GM21423 (cell line): Measurements from ENCODE around the gene PHLDA3.
"Not testable (repeated sequence)": the region's sequence is repeated elsewhere in the genome, so short reads cannot be mapped to it uniquely, and the experiment has no call there.

ENCODE experiments used
- ATAC-seq: cut with Tn5 transposase; IDR thresholded peaks from one replicate; pipeline ENCODE4 v1.9.1; 2021; ENCODE audit warnings: mild to moderate bottlenecking, moderate library complexity; ENCODE audit not compliant: unreplicated experiment

Gene PHLDA3

GRCh38 chr1:201488830-201489589, 20.0 kb upstream of the PHLDA3 start:
- no peak for ATAC-seq

- no peak for ATAC-seq
These were observed 18.8 kb upstream of the PHLDA3 start for GRCh38 chr1:201487742-201488141.

GRCh38 chr1:201486187-201486586, 17.2 kb upstream of the PHLDA3 start:
- no peak for ATAC-seq

- no peak for ATAC-seq
These were observed 16.3 kb upstream of the PHLDA3 start for GRCh38 chr1:201485184-201485774.

GRCh38 chr1:201483373-201483949, 14.5 kb upstream of the PHLDA3 start:
- ATAC-seq: no peak

- ATAC-seq: no peak
These were observed 13.8 kb upstream of the PHLDA3 start for GRCh38 chr1:201482755-201483154.

- peak; percentile 75 for ATAC-seq
These were observed 12.9 kb upstream of the PHLDA3 start for GRCh38 chr1:201481761-201482493.

GRCh38 chr1:201481004-201481380, 12.0 kb upstream of the PHLDA3 start:
- ATAC-seq: no peak

GRCh38 chr1:201480231-201481003, 11.4 kb upstream of the PHLDA3 start:
- peak; percentile 67 for ATAC-seq

GRCh38 chr1:201479201-201479730, 10.3 kb upstream of the PHLDA3 start:
- no peak for ATAC-seq

GRCh38 chr1:201478666-201479065, 9.7 kb upstream of the PHLDA3 start:
- not testable (repeated sequence) for ATAC-seq

GRCh38 chr1:201476670-201477344, 7.8 kb upstream of the PHLDA3 start:
- no peak for ATAC-seq

GRCh38 chr1:201475915-201476669, 7.1 kb upstream of the PHLDA3 start:
- no peak for ATAC-seq

GRCh38 chr1:201475130-201475529, 6.1 kb upstream of the PHLDA3 start:
- ATAC-seq: no peak

GRCh38 chr1:201473296-201473695, 4.3 kb upstream of the PHLDA3 start:
- no peak for ATAC-seq

GRCh38 chr1:201472321-201472720, 3.3 kb upstream of the PHLDA3 start:
- not testable (repeated sequence) for ATAC-seq

GRCh38 chr1:201471772-201472171, 2.8 kb upstream of the PHLDA3 start:
- ATAC-seq: no peak

GRCh38 chr1:201470581-201470980, 1.6 kb upstream of the PHLDA3 start:
- ATAC-seq: no peak

- ATAC-seq: no peak
These were observed 672 bp upstream of the PHLDA3 start for GRCh38 chr1:201469645-201470074.
